Right ventricle myocardium inferior (tissue), 1 donor: ENCODE results near the gene IGF2R. TPM values are rescaled to one million over a fixed set of nuclear protein-coding genes. Genes with fewer than 3 reads are reported as not detected.

Source experiments
- ATAC-seq: fragments of 200-7000 bp; cut with Tn5 transposase; one replicate; pipeline ENCODE4 v1.9.1; 2020; ENCODE audit warnings: mild to moderate bottlenecking, moderate library complexity
- DNase-seq: peaks from one replicate; pipeline ENCODE4 v3.0.0; 2021; ENCODE audit errors: missing footprints
- intact Hi-C: fragments of 100-400 bp; cut with DNase I; formaldehyde crosslinking; loops from one replicate; pipeline ENCODE4 v1.11.0; 2022
- total RNA-seq: library from RNA; stranded (reverse); fragmentation: NEBNext Ultra II Directional; extraction: Animal tissue kit (Norgen Biotek cat#: 25700); gene quantifications from one replicate; pipeline ENCODE4 v1.2.1, GENCODE V29; 2021
- donor health status: DM: no; HTN: yes; CAD: no; lungs with severe emphysema.

IGF2R gene
- total RNA-seq, 1 donor from 2014 or later = 63.1 TPM

- intact Hi-C loops = no loop called here
- peak; percentile 84 for ATAC-seq
- peak; percentile 72 for DNase-seq
Measured at GRCh38 chr6:160005861-160006540, 37.1 kb downstream of the IGF2R start.

GRCh38 chr6:160007145-160007544, 38.3 kb downstream of the IGF2R start:
- intact Hi-C loops = no loop called here

GRCh38 chr6:160007611-160008010, 38.7 kb downstream of the IGF2R start:
- intact Hi-C loops = no loop called here
- ATAC-seq = no peak
- no peak for DNase-seq

More at GRCh38 chr6:160007145-160007544, 38.3 kb downstream of the IGF2R start:
- DNase-seq (no peak), ATAC-seq (no peak)

GRCh38 chr6:160010067-160010466, 41.2 kb downstream of the IGF2R start:
- DNase-seq (peak; percentile 58), ATAC-seq (peak; percentile 74)
- intact Hi-C loops = no loop called here

GRCh38 chr6:160013987-160014868, 45.3 kb downstream of the IGF2R start:
- intact Hi-C loops = no loop called here
- DNase-seq (no peak), ATAC-seq (no peak)

- DNase-seq (no peak), ATAC-seq (no peak)
- intact Hi-C loops = no loop called here
Measured at GRCh38 chr6:160014869-160015182, 45.9 kb downstream of the IGF2R start.

GRCh38 chr6:160015778-160016684, 47.1 kb downstream of the IGF2R start:
- DNase-seq (no peak), ATAC-seq (no peak)
- intact Hi-C loops = no loop called here

GRCh38 chr6:160022101-160022500, 53.2 kb downstream of the IGF2R start:
- ATAC-seq = no peak
- intact Hi-C loops = no loop called here

GRCh38 chr6:160022793-160023192, 53.9 kb downstream of the IGF2R start:
- ATAC-seq (no peak), DNase-seq (no peak)
- intact Hi-C loops = no loop called here

More at GRCh38 chr6:160022101-160022500, 53.2 kb downstream of the IGF2R start:
- DNase-seq = no peak

- ATAC-seq (no peak), DNase-seq (no peak)
- intact Hi-C loops = no loop called here
Measured at GRCh38 chr6:160024152-160024551, 55.3 kb downstream of the IGF2R start.

GRCh38 chr6:160027076-160027475, 58.2 kb downstream of the IGF2R start:
- DNase-seq = no peak
- intact Hi-C loops = loop anchor here (5.0 kb wide), 1 partner anchor 45 kb away; no protein-coding TSS in a partner anchor

GRCh38 chr6:160027931-160028330, 59.0 kb downstream of the IGF2R start:
- intact Hi-C loops = loop anchor here (5.0 kb wide), 1 partner anchor 46 kb away; no protein-coding TSS in a partner anchor
- DNase-seq (no peak), ATAC-seq (no peak)

More at GRCh38 chr6:160027076-160027475, 58.2 kb downstream of the IGF2R start:
- ATAC-seq = no peak

- intact Hi-C loops = loop anchor here (5.0 kb wide), 1 partner anchor 46 kb away; no protein-coding TSS in a partner anchor
- ATAC-seq = no peak
- DNase-seq = no peak
Measured at GRCh38 chr6:160028487-160029275, 59.8 kb downstream of the IGF2R start.

GRCh38 chr6:160029525-160029924, 60.6 kb downstream of the IGF2R start:
- intact Hi-C loops = loop anchor here (5.0 kb wide), 1 partner anchor 47 kb away; no protein-coding TSS in a partner anchor
- DNase-seq (no peak), ATAC-seq (no peak)

- intact Hi-C loops = no loop called here
- DNase-seq = peak; percentile 92
Measured at GRCh38 chr6:160030103-160030502, 61.2 kb downstream of the IGF2R start.

GRCh38 chr6:160031442-160031841, 62.6 kb downstream of the IGF2R start:
- no peak for ATAC-seq
- intact Hi-C loops = no loop called here
- DNase-seq = no peak

More at GRCh38 chr6:160030103-160030502, 61.2 kb downstream of the IGF2R start:
- peak; percentile 95 for ATAC-seq

- no peak for DNase-seq
- no peak for ATAC-seq
- intact Hi-C loops = no loop called here
Measured at GRCh38 chr6:160031871-160032270, 63.0 kb downstream of the IGF2R start.

GRCh38 chr6:160032538-160032937, 63.7 kb downstream of the IGF2R start:
- no peak for ATAC-seq
- intact Hi-C loops = no loop called here
- no peak for DNase-seq
